ENCODE data around the gene PDS5A.

PDS5A gene

DNA sequence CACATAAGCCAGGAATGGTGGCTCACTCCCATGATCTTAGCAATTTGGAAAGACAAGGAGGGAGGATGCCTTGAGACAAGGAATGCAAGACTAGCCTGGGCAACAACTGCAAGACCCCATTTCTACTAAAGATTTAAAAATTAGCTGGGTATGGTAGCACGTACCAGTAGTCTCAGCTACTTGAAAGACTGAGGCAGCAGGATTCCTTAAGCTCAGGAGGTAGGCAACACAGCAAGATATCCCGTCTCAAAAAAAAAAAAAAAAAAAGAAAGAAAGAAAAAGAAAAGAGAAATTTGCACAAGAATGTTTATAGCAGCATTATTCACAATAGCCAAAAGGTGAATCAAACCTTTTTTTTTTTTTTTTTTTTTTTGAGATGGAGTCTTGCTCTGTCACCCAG, 29.7 kb downstream of the PDS5A start:
- TF ChIP-seq, protein P1, sequence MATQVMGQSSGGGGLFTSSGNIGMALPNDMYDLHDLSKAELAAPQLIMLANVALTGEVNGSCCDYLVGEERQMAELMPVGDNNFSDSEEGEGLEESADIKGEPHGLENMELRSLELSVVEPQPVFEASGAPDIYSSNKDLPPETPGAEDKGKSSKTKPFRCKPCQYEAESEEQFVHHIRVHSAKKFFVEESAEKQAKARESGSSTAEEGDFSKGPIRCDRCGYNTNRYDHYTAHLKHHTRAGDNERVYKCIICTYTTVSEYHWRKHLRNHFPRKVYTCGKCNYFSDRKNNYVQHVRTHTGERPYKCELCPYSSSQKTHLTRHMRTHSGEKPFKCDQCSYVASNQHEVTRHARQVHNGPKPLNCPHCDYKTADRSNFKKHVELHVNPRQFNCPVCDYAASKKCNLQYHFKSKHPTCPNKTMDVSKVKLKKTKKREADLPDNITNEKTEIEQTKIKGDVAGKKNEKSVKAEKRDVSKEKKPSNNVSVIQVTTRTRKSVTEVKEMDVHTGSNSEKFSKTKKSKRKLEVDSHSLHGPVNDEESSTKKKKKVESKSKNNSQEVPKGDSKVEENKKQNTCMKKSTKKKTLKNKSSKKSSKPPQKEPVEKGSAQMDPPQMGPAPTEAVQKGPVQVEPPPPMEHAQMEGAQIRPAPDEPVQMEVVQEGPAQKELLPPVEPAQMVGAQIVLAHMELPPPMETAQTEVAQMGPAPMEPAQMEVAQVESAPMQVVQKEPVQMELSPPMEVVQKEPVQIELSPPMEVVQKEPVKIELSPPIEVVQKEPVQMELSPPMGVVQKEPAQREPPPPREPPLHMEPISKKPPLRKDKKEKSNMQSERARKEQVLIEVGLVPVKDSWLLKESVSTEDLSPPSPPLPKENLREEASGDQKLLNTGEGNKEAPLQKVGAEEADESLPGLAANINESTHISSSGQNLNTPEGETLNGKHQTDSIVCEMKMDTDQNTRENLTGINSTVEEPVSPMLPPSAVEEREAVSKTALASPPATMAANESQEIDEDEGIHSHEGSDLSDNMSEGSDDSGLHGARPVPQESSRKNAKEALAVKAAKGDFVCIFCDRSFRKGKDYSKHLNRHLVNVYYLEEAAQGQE (IDR thresholded peaks at IDR 0.05; ENCODE audit: insufficient read depth in 1 of 2, low read depth in 2 of 2, low read length in 2 of 2) = no peak
- TF ChIP-seq TAF1 (IDR thresholded peaks at IDR 0.05; ENCODE audit: borderline replicate concordance, insufficient read depth, low read length) = no peak
- no peak for TF ChIP-seq SIN3A (IDR thresholded peaks at IDR 0.05; ENCODE audit: borderline replicate concordance, insufficient read depth, low read length)
- TF ChIP-seq FOXP2 (optimal IDR thresholded peaks at IDR 0.05; ENCODE audit: borderline replicate concordance, extremely low read depth, extremely low read length, insufficient read depth) = no peak
- TF ChIP-seq POLR2AphosphoS5 (IDR thresholded peaks at IDR 0.05; ENCODE audit: low read depth, low read length) = no peak

GRCh38 chr4:39947417-39947816, 30.3 kb downstream of the PDS5A start:
- TF ChIP-seq POLR2AphosphoS5 (IDR thresholded peaks at IDR 0.05; ENCODE audit: low read depth, low read length) = no peak
- no peak for TF ChIP-seq SIN3A (IDR thresholded peaks at IDR 0.05; ENCODE audit: borderline replicate concordance, insufficient read depth, low read length)
- no peak for TF ChIP-seq FOXP2 (optimal IDR thresholded peaks at IDR 0.05; ENCODE audit: borderline replicate concordance, extremely low read depth, extremely low read length, insufficient read depth)
- no peak for TF ChIP-seq TAF1 (IDR thresholded peaks at IDR 0.05; ENCODE audit: borderline replicate concordance, insufficient read depth, low read length)
- TF ChIP-seq, protein P1 (IDR thresholded peaks at IDR 0.05; ENCODE audit: insufficient read depth in 1 of 2, low read depth in 2 of 2, low read length in 2 of 2) = no peak

DNA sequence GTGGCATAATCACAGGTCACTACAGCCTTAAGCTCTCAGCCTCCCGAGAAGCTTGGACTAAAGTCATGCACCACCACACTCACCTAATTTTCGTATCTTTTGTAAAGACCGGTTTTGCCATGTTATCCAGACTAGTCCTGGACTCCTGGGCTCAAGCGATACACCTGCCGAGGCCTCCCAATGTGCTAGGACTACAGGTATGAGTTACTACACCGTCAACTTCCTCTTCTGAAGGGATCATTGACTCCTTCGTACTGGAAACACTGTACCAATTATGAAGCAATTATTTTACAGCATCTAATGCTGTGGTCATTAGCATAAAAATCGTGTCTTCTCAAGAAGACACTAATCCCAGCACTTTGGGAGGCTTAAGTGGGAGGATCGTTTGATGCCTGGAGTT, 35.2 kb downstream of the PDS5A start:
- TF ChIP-seq FOXP2 (optimal IDR thresholded peaks at IDR 0.05; ENCODE audit: borderline replicate concordance, extremely low read depth, extremely low read length, insufficient read depth) = no peak
- no peak for TF ChIP-seq POLR2AphosphoS5 (IDR thresholded peaks at IDR 0.05; ENCODE audit: low read depth, low read length)
- TF ChIP-seq, protein P1 (IDR thresholded peaks at IDR 0.05; ENCODE audit: insufficient read depth in 1 of 2, low read depth in 2 of 2, low read length in 2 of 2) = no peak
- TF ChIP-seq SIN3A (IDR thresholded peaks at IDR 0.05; ENCODE audit: borderline replicate concordance, insufficient read depth, low read length) = no peak
- TF ChIP-seq TAF1 (IDR thresholded peaks at IDR 0.05; ENCODE audit: borderline replicate concordance, insufficient read depth, low read length) = no peak

DNA sequence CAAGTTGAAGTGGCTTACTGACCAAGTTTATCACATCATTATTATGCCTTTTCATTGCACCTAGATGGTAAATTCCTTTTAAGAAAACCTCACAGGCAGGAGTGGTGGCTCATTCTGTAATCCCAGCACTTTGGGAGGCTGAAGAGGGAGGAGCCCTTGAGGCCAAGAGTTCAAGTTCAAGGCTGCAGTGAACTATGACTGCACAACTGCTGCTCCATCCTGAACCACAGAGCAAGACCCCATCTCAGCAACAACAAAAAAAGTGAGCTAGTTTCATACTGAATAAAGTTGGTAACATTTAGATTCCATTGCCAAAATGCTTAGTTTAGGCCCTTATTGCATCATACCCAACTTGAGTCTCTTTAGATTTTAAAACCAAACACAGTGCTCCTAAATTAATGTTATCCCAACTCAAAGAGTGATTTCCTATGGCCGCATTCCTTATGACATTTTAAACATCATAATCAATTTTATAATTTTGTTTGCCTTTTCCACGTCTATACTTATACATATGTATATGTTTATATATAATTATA, 36.0 kb downstream of the PDS5A start:
- TF ChIP-seq, protein P1 (IDR thresholded peaks at IDR 0.05; ENCODE audit: insufficient read depth in 1 of 2, low read depth in 2 of 2, low read length in 2 of 2) = no peak
- TF ChIP-seq FOXP2 (optimal IDR thresholded peaks at IDR 0.05; ENCODE audit: borderline replicate concordance, extremely low read depth, extremely low read length, insufficient read depth) = no peak
- no peak for TF ChIP-seq SIN3A (IDR thresholded peaks at IDR 0.05; ENCODE audit: borderline replicate concordance, insufficient read depth, low read length)
- no peak for TF ChIP-seq TAF1 (IDR thresholded peaks at IDR 0.05; ENCODE audit: borderline replicate concordance, insufficient read depth, low read length)
- no peak for TF ChIP-seq POLR2AphosphoS5 (IDR thresholded peaks at IDR 0.05; ENCODE audit: low read depth, low read length)

Data from PFSK-1 (cell line).